Naive thymus-derived CD4-positive, alpha-beta T cell (primary cell): ENCODE measurements around the gene BCOR. TPM values are rescaled to one million over a fixed set of nuclear protein-coding genes. Genes with fewer than 3 reads are reported as not detected.

Experiments
- ATAC-seq: fragments of 150-1000 bp; cut with Tn5 transposase; 2 replicates; pipeline ENCODE4 v1.10.0; 2021; ENCODE audit warnings: mild to moderate bottlenecking, moderate library complexity
- CTCF ChIA-PET: fragments of 350-600 bp; sonication (Branson Sonifier 250); formaldehyde crosslinking; loops from one replicate; lab custom pipeline; 2021; ENCODE audit warnings: antibody characterized with exemption; lab: Charles Lee
- POLR2A ChIA-PET: fragments of 350-600 bp; sonication (Branson Sonifier 250); formaldehyde crosslinking; loops from one replicate; lab custom pipeline; 2021; ENCODE audit warnings: antibody characterized with exemption, inconsistent platforms; lab: Charles Lee
- DNase-seq, 9 donors: peaks; one replicate each; pipeline versions ENCODE4 v3.0.0 to v3.0.0-alpha.2; 2020 to 2022; ENCODE audit warnings: mixed read lengths in 1 of 9
- H3K27ac ChIP-seq: one replicate; pipeline ENCODE4 v1.7.0; 2013; ENCODE audit warnings: mild to moderate bottlenecking, low read depth, low read length, moderate library complexity
- H3K27me3 ChIP-seq, 2 donors: one replicate each; pipeline ENCODE4 v1.7.0; 2013; ENCODE audit warnings: low read length in 2 of 2, mild to moderate bottlenecking in 2 of 2, moderate library complexity in 2 of 2; ENCODE audit not compliant: control insufficient read depth in 2 of 2, insufficient read depth in 2 of 2
- H3K36me3 ChIP-seq, 3 experiments: 1 replicate in 2 of 3; 2 replicates in 1 of 3; pipeline ENCODE4 v1.7.0; 2013; ENCODE audit warnings: low read length in 3 of 3, mild to moderate bottlenecking in 3 of 3, moderate library complexity in 1 of 3; ENCODE audit not compliant: insufficient read depth in 3 of 3, control insufficient read depth in 2 of 3
- H3K4me1 ChIP-seq, 2 donors: one replicate each; pipeline ENCODE4 v1.7.0; 2013; ENCODE audit warnings: low read length in 2 of 2, mild to moderate bottlenecking in 2 of 2, moderate library complexity in 1 of 2; ENCODE audit not compliant: control insufficient read depth in 2 of 2, insufficient read depth in 2 of 2
- H3K4me3 ChIP-seq: 2 replicates; pipeline ENCODE4 v1.7.0; 2013; ENCODE audit warnings: mild to moderate bottlenecking, low read length
- H3K9me3 ChIP-seq, 3 experiments: 1 replicate in 2 of 3; 2 replicates in 1 of 3; pipeline ENCODE4 v1.7.0; 2013; ENCODE audit warnings: low read length in 3 of 3; ENCODE audit not compliant: control insufficient read depth in 2 of 3
- H3K27ac Mint-ChIP-seq, 9 donors: one replicate each; pipeline ENCODE4 v1.8.0; 2020 to 2022; ENCODE audit warnings: mixed read lengths in 9 of 9, mild to moderate bottlenecking in 8 of 9, moderate library complexity in 5 of 9, inconsistent platforms in 2 of 9
- H3K27me3 Mint-ChIP-seq, 5 donors: one replicate each; pipeline ENCODE4 v1.8.0; 2021 to 2022; ENCODE audit warnings: mixed read lengths in 5 of 5, mild to moderate bottlenecking in 1 of 5
- H3K36me3 Mint-ChIP-seq, 5 donors: one replicate each; pipeline ENCODE4 v1.8.0; 2020 to 2022; ENCODE audit warnings: mixed read lengths in 5 of 5, mild to moderate bottlenecking in 3 of 5, inconsistent platforms in 1 of 5
- H3K4me1 Mint-ChIP-seq, 7 donors: one replicate each; pipeline ENCODE4 v1.8.0; 2020 to 2022; ENCODE audit warnings: mixed read lengths in 7 of 7, mild to moderate bottlenecking in 3 of 7, inconsistent platforms in 1 of 7
- H3K4me3 Mint-ChIP-seq, 10 donors: one replicate each; pipeline ENCODE4 v1.8.0; 2020 to 2022; ENCODE audit warnings: mild to moderate bottlenecking in 10 of 10, mixed read lengths in 10 of 10, moderate library complexity in 6 of 10, inconsistent platforms in 2 of 10
- H3K9me3 Mint-ChIP-seq, 11 donors: one replicate each; pipeline ENCODE4 v1.8.0; 2020 to 2022; ENCODE audit warnings: mixed read lengths in 11 of 11, mild to moderate bottlenecking in 4 of 11, inconsistent platforms in 1 of 11, moderate library complexity in 1 of 11
- intact Hi-C, 2 donors: fragments of 100-400 bp; cut with micrococcal nuclease; formaldehyde crosslinking; loops; one replicate each; pipeline ENCODE4 v1.15.1; 2023
- polyA plus RNA-seq, 2 donors: library from polyadenylated mRNA; unstranded; fragments of 300-500 nt; fragmentation: Illumina TruSeq; gene quantifications; one replicate each; pipeline ENCODE4 v1.2.3, GENCODE V29; 2021
- total RNA-seq, 6 experiments: library from RNA in 5 of 6; stranded (reverse) in 5 of 6; gene quantifications; 1 replicate in 5 of 6; 2 replicates in 1 of 6; pipeline ENCODE4 v1.2.3 and lab custom pipeline; 2021 to 2026

The BCOR gene
- total and polyA plus RNA-seq, 7 experiments from 2014 or later, result 3.8 to 55.2 (median 24.3) TPM

DNA sequence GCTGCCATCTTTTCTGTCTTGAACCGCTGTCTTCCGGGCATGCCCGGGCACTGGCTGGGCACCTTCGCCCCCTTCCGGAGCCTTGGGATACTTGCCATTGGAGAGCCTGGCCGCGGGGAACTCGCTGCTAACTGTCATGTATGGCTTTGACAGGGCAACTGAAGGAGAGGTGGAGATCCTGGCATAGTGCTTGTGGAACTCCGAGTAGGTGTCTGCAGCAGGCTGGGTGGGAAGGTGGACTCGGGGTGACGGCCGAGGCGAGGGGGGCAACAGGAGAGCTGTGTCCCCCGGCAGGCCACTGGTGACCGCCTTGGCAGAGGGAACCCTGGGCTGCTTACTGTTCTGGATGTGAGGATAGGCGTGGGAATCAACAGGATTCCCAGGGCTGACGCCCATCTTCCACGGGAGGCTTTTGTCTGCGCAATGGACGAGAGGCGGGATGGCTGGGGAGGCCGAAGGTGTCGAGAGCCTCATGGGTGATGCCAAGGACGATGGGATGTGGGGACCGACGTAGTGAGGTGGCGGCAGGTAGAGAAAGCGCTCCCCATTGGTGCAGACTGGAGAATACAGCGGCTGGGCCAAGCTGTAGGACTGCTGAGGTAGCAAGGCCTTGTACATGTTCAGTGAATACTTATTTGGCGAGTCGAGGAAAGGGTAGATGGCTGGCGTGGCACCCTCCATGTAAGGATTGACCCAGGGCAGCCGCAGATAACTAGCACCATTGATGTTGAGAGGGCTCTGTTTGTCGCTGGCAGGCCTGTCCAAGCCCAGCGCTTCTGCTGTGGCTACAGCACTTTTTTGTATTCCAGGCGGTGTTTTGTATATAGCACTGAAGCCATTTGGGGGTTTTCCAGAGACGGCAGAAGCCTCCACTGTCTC, 23.4 kb downstream of the BCOR start:
- no peaks in the 10 kb centered on the region for H3K9me3 Mint-ChIP-seq
- POLR2A ChIA-PET, result interaction anchor here (0.6 kb wide), 1 partner anchor 87 kb away, joined by 3 read pairs; no protein-coding TSS in a partner anchor

DNA sequence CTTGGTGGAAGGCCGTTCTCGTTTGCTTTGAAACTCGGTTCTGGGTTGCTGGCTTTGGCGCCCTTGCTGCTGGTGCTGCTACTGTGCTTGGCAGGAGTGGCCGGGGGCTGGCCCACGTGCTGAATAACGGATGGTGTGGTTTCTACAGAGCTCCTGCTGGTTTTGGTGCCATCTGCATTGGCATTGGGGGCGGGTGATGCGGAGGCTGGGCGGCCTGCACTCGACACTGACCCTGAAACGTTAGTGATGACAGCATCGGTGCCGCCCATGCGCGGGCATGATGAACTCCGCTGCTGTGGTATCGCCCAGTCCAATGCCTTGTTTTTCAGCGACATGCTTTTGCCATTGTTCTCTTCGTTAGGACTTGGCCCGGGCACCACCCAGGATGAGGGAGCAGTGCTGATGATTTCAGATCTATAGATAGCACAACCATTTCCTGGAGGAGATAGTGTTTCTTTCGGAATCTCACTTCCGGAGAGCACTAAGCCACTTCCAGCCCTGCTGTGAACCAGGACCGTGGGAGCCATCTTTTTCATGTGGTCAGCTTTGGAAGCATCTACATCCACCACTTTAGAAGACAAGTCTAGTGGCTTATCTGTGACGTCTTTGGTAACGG, 24.2 kb downstream of the BCOR start:
- DNase-seq (no peak), ATAC-seq (no peak)
- H3K27me3 Mint-ChIP-seq, result no peaks in the 10 kb centered on the region
- no peak overlapping the region for H3K27ac Mint-ChIP-seq
- H3K27me3 ChIP-seq, result no peaks in the 10 kb centered on the region
- peaks cover 5 to 35% (median 27%) of the 10 kb centered on the region in 7 donors for H3K4me1 Mint-ChIP-seq
- no peaks in the 10 kb centered on the region for H3K9me3 Mint-ChIP-seq
- peaks cover 10 to 72% (median 13%) of the 10 kb centered on the region in 3 experiments for H3K36me3 ChIP-seq
- H3K36me3 Mint-ChIP-seq, result peaks cover 0 to 34% (median 8%) of the 10 kb centered on the region in 5 donors
- H3K27ac ChIP-seq, result no peak overlapping the region
- H3K4me3 ChIP-seq, result no peak overlapping the region
- H3K4me3 Mint-ChIP-seq, result no peak overlapping the region
- ChIA-PET POLR2A (no interaction called here), CTCF (no interaction called here)
- H3K4me1 ChIP-seq, result peaks cover 0 to 1% of the 10 kb centered on the region in 2 donors
- intact Hi-C loops, result no loop called here
- H3K9me3 ChIP-seq, result no peaks in the 10 kb centered on the region

More for the DNA sequence above, 23.4 kb downstream of the BCOR start:
- intact Hi-C loops, result no loop called here
- CTCF ChIA-PET, result no interaction called here
- DNase-seq (no peak), ATAC-seq (no peak)
- Histone ChIP-seq H3K4me1 (no peaks in the 10 kb centered on the region), H3K4me3 (no peak overlapping the region), H3K36me3 (peaks cover 9 to 66% (median 10%) of the 10 kb centered on the region in 3 experiments), H3K9me3 (no peaks in the 10 kb centered on the region), H3K27me3 (no peaks in the 10 kb centered on the region), H3K27ac (no peak overlapping the region)
- no peak overlapping the region for H3K27ac Mint-ChIP-seq
- H3K27me3 Mint-ChIP-seq, result no peaks in the 10 kb centered on the region
- H3K4me3 Mint-ChIP-seq, result no peak overlapping the region
- peaks cover under 1 to 37% (median 22%) of the 10 kb centered on the region in 7 donors for H3K4me1 Mint-ChIP-seq
- peaks cover 0 to 34% (median 8%) of the 10 kb centered on the region in 5 donors for H3K36me3 Mint-ChIP-seq

DNA sequence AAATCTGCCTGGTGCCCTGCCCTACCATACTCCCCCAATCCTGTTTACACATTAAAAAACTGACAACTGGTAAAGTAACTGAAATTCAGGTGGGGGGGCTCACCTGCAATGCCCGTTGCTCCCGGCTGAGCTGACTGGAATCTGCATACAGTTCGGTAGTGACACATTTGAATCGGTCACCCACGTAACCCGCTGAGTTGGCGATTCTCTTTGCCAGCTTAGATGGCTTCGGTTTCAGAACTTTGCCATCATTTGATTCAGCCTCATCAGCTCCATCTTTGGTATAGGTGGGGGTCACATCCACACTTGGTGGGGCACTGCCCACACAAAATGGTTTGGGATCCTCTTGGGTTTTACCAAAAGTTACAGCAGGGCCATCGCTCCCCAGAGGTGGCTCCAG, 25.5 kb downstream of the BCOR start:
- peaks cover 10 to 69% (median 13%) of the 10 kb centered on the region in 3 experiments for H3K36me3 ChIP-seq
- POLR2A ChIA-PET, result interaction anchor here (0.6 kb wide), 1 partner anchor 57 kb away, joined by 3 read pairs; no protein-coding TSS in a partner anchor

DNA sequence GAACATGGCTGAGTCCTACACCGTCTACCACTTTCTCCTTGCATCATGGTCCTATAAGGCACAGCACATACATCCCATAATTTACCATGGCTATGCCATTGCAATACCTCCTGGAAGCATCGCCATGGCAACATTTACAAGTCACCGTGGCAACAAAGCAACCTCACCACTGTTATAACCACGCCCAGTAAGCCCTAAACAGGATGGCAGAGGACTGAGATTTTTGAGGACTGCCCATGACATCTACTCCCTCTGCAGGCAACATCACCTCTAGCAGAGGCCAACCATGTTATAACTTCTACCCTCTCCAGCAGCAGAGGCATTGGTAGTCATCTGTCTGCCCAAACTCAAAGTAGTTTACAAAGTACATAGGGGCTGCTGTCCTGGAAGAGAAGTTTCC, 29.7 kb downstream of the BCOR start:
- POLR2A ChIA-PET, result no interaction called here

More for the DNA sequence above, 25.5 kb downstream of the BCOR start:
- ATAC-seq, result no peak
- intact Hi-C loops, result no loop called here
- no peak overlapping the region for H3K27ac Mint-ChIP-seq
- peaks cover 0 to 14% of the 10 kb centered on the region in 2 donors for H3K4me1 ChIP-seq
- H3K4me3 Mint-ChIP-seq, result no peak overlapping the region
- H3K4me3 ChIP-seq, result no peak overlapping the region
- no peaks in the 10 kb centered on the region for H3K9me3 ChIP-seq
- no peak overlapping the region for H3K27ac ChIP-seq
- CTCF ChIA-PET, result no interaction called here
- H3K4me1 Mint-ChIP-seq, result peaks cover 5 to 41% (median 36%) of the 10 kb centered on the region in 7 donors
- no peaks in the 10 kb centered on the region for H3K27me3 Mint-ChIP-seq
- H3K36me3 Mint-ChIP-seq, result peaks cover 0 to 39% (median 8%) of the 10 kb centered on the region in 5 donors
- DNase-seq, result no peak
- H3K27me3 ChIP-seq, result no peaks in the 10 kb centered on the region
- no peaks in the 10 kb centered on the region for H3K9me3 Mint-ChIP-seq

DNA sequence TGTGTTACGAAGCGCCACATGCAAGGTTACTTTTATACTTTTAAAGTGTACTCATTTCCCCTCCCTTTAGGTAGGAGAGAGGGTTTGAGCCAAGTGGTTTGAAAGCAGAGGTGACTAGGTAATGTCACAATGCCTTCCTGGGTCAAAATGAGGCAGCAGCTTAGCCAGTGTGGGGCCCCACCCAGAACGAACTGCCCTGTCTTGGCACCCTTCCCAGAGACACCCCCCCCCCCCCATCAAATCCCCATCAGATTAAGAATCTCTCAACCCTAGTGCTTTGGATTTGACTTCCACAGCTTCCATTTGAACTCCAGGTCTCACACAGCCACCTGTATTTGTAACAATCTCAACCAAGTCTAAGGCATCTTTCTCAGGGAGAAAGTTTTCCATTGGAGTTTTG, 31.1 kb downstream of the BCOR start:
- H3K4me3 Mint-ChIP-seq, result peak overlapping the region in 2 of 10 donors; percentile 30 to 54
- ATAC-seq (no peak), DNase-seq (no peak)
- Histone ChIP-seq H3K4me1 (peaks cover 0 to 40% of the 10 kb centered on the region in 2 donors), H3K4me3 (no peak overlapping the region), H3K27ac (no peak overlapping the region), H3K9me3 (no peaks in the 10 kb centered on the region), H3K36me3 (peaks cover 3 to 41% (median 20%) of the 10 kb centered on the region in 3 experiments), H3K27me3 (no peaks in the 10 kb centered on the region)
- peak overlapping the region in 5 of 9 donors; percentile 10 to 55 (median 34) for H3K27ac Mint-ChIP-seq
- intact Hi-C loops, result loop anchor here (2.0 to 5.0 kb wide), 3 partner anchors 16 to 249 kb away; no protein-coding TSS in a partner anchor
- H3K4me1 Mint-ChIP-seq, result peaks cover 22 to 74% (median 64%) of the 10 kb centered on the region in 7 donors
- POLR2A ChIA-PET, result no interaction called here
- peaks cover 0 to 1% (median 0%) of the 10 kb centered on the region in 11 donors for H3K9me3 Mint-ChIP-seq
- CTCF ChIA-PET, result no interaction called here
- peaks cover 0 to 44% (median 7%) of the 10 kb centered on the region in 5 donors for H3K36me3 Mint-ChIP-seq
- no peaks in the 10 kb centered on the region for H3K27me3 Mint-ChIP-seq

More for the DNA sequence above, 29.7 kb downstream of the BCOR start:
- ATAC-seq (peak; percentile 75), DNase-seq (peak in 2 of 9 donors; percentile 35 to 39)
- no peaks in the 10 kb centered on the region for H3K27me3 Mint-ChIP-seq
- Histone ChIP-seq H3K9me3 (no peaks in the 10 kb centered on the region), H3K27ac (no peak overlapping the region), H3K4me3 (no peak overlapping the region), H3K36me3 (peaks cover 9 to 44% (median 19%) of the 10 kb centered on the region in 3 experiments), H3K4me1 (peaks cover 0 to 33% of the 10 kb centered on the region in 2 donors), H3K27me3 (no peaks in the 10 kb centered on the region)
- H3K4me3 Mint-ChIP-seq, result peak overlapping the region in 2 of 10 donors; percentile 11 to 12
- intact Hi-C loops, result loop anchor here (1.0 to 5.0 kb wide), 4 partner anchors 56 to 337 kb away; no protein-coding TSS in a partner anchor
- peaks cover 22 to 71% (median 65%) of the 10 kb centered on the region in 7 donors for H3K4me1 Mint-ChIP-seq
- peaks cover 0 to 49% (median 8%) of the 10 kb centered on the region in 5 donors for H3K36me3 Mint-ChIP-seq
- peak overlapping the region in 8 of 9 donors; percentile 19 to 81 (median 40) for H3K27ac Mint-ChIP-seq
- CTCF ChIA-PET, result no interaction called here
- no peaks in the 10 kb centered on the region for H3K9me3 Mint-ChIP-seq

DNA sequence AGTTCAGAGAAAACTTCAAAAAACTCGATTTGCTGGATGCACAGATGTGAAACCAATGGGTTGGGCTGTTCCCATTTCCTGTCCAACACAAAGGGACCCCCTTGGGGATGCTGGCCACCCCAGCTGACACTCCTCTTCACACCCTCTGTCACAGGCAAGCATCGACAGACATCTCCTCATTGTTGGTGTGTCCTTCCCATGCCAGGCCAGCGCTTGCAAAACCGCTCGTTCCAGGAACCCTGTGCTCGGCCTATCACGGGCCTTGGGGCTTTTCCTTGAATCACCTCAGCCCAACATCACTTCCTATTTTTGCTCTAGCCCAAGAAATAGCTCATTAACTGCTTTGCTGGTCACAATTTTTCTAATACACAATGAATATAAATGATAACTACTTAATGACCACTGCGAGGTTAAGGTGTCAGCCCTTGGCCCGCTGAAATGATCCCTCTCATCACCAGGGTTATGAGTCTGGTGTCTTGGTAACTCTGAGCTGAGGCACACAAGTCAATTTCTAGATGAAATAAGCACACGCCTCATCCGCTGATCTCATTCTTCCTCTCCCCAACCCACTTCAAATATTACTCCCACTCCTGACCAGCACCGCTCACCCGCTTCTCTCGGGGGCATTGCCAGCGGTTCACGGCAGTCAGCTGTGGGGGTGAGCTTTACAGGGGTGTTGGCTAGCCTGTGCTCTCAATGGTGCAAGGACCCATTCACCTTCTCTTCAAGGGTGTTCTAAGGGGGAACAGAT, 32.3 kb downstream of the BCOR start:
- Histone ChIP-seq H3K27ac (peak overlapping the region; percentile 3), H3K27me3 (no peaks in the 10 kb centered on the region), H3K4me1 (peaks cover 0 to 47% of the 10 kb centered on the region in 2 donors), H3K36me3 (peaks cover 3 to 45% (median 20%) of the 10 kb centered on the region in 3 experiments), H3K4me3 (no peak overlapping the region), H3K9me3 (no peaks in the 10 kb centered on the region)
- Mint-ChIP-seq H3K9me3 (peaks cover 0 to 1% (median 0%) of the 10 kb centered on the region in 11 donors), H3K36me3 (peaks cover 0 to 43% (median 8%) of the 10 kb centered on the region in 5 donors), H3K4me3 (peak overlapping the region; percentile 48 to 81 (median 74)), H3K27me3 (no peaks in the 10 kb centered on the region), H3K4me1 (peaks cover 22 to 75% (median 66%) of the 10 kb centered on the region in 7 donors), H3K27ac (peak overlapping the region; percentile 44 to 91 (median 83))
- peak in 1 of 9 donors; percentile 32 for DNase-seq
- peak; percentile 27 for ATAC-seq
- ChIA-PET POLR2A (interaction anchor here (0.6 to 0.9 kb wide), 2 partner anchors 92 to 796 kb away, joined by 3 to 4 read pairs; no protein-coding TSS in a partner anchor), CTCF (no interaction called here)
- intact Hi-C loops, result loop anchor here (2.0 to 5.0 kb wide), 3 partner anchors 17 to 248 kb away; no protein-coding TSS in a partner anchor
